Endometrial microvascular endothelial cells (primary cell): ENCODE data around the gene GALC. TPM values are rescaled to one million over a fixed set of nuclear protein-coding genes. Genes with fewer than 3 reads are reported as not detected.

ENCODE experiments used
- in situ Hi-C: cut with HindIII; loops from 2 replicates; pipeline ENCODE4 v1.10.0; 2017; ENCODE audit warnings: low sequenced_read_pairs, low pct_unique_long_range_greater_than_20kb; ENCODE audit errors: inconsistent ontology term
- total RNA-seq: library from RNA; depleted of rRNA; stranded (reverse); fragments of >200 nt; gene quantifications from one replicate; pipeline ENCODE4 v1.2.3, GENCODE V29; 2015; ENCODE audit errors: inconsistent ontology term

GALC gene
- total RNA-seq, 1 donor from 2014 or later = 16.4 TPM

DNA sequence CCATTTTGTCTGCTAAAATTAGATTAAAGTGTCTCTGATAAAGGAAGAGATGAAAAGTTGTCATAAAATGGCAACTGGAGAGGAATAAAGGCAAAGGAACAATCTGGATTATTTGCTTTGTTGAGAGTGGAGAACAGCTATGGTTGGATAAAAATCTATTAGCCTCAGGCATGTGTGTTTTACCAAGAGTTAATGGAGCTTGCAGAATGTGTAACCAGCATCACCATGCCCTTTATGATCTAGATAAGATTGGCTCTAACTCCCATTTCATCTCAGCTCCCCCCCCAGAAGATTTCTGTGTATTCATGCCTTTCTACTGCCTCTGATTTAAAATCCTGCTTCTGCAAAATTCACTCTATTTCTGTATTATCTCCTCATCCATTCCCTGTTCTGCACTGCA lies 93.8 kb downstream of the GALC start:
- in situ Hi-C loops = no loop called here

DNA sequence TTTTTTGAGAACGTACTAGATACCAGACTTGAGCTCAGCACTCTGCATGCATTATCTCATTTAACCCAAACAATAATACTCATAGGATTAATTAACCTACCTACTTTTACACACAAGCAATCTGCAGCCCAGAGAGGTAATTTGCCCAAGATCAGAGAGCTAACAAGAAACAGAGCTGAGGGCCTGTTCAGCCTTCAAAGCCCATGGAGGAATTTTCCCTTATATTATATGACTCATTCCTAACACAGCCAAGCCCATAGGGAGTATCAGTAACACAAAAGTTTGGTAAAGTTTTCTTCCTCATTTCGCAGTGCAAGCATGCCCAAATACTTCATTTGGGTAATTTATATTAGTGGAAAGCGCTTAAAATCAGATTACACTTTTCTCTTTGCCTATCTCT lies 94.7 kb downstream of the GALC start:
- in situ Hi-C loops = no loop called here

DNA sequence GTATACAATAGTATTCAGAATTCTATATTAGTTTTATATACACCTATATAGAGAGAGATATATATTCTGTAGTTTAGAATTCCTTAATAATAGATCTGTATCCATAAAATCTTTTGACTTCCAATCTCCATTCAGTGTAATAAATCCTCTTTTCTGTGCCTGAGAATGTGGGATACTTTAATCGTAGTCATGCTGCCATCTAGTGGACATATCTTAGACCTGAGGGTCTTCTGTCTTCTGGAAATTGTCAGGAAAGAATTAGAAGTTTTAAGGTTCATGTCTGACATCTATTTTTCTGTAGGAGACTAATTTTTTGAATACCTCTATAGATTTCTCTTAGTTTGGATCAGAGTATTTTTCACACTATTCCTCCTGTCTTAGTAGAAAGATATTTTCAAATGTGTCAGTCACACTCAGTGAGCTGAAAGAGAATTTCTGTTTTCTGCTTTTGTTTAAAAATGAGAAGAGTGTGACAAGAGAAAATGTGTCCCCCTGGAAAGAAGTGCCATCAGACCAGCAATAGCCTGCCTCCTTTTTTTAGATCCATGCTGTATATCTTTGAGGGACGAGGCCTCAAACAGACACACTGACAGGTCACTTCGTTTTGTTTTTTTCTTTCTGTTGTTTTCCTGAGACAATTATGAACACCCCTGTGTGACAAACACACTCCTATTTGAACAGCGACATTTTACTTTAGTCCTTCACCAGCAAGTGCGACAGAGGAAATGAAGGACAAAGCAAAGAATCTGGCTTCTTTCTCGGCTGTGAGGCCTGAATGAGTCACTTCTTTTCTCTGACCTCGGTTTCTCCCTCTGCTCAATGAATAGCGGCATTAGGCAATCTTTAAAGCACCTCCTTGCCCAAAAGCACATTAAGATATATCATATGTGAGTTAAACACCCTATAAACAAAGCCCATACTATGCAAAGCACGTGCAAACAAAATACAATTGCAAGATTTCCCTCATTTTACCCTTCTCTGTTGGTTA lies 96.3 kb downstream of the GALC start:
- in situ Hi-C loops = no loop called here

DNA sequence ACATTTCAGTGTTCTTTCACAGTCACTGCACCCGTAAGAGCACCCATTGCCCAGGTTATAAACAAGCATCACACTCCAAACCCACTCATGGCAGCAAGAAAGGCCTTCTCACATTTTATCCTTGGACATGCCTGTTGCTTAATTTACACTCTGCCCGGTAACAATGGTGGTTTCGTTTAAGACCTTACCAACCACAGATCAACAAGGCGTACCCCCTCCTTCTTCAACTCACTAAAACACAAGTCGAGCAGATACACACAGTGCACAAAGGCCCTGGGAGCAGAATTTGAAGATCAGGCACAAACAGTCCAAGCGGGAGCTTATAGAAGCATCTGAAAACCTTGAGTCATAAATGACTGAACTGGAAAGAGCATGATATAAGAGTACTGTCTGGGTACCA lies 98.1 kb downstream of the GALC start:
- in situ Hi-C loops = no loop called here

DNA sequence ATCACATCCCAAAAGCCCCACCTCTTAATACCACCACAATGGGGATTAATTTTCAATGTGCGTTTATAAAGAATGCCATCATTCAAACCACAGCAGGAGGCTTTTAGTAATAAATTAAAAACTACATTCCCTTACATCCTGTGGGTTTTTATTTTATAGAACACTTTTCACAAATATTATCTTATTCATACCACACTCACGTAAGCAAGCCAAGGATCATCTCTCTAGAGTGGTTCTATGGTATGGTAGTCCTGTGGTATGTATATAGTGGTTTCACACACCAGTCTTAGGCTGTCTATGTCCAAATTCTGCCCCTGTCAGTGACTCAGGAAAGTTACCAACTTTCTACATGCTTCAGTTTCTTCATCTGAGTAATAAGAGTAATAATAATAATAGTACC lies 100.2 kb downstream of the GALC start:
- in situ Hi-C loops = no loop called here

DNA sequence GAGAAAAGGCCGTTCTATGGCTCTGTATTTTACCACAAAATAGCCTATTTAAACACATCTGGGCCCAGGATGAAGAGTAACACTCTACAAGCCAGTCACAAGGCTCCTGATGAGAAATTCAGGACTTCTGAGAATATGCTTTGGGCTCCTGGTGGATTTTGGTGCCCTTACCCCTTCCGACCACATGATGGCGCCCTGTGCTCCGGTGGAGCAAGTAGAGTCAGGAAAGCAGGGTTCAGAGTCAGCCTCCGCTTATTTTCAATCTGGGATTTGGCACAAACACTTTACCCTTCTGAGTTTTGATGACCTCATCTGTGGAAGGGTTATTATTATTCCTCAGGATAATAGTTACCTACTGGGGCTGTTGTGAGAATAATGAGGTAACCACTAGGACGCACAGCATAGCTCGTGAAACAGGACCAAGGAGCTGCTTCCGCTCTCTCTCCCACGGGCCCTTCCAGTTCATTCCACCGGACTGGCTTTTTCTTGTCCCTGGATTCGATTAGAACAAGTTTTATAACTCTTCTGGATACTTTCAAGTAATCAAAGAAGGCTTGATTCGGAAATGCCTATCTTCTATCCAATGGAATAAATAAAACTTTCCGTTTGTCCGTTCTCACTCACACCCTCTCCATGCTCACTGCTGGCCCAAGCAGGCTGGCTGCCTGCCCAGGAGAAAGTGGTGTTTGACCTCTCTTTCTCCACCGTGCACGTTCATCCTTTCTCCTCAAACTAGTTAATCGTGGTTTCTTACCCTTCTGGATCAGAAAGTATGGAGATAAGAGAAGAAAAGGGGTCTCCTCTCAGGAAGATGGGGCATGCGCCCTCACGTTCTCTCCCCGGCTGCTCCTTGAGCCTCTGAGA lies 104.6 kb downstream of the GALC start:
- in situ Hi-C loops = no loop called here

DNA sequence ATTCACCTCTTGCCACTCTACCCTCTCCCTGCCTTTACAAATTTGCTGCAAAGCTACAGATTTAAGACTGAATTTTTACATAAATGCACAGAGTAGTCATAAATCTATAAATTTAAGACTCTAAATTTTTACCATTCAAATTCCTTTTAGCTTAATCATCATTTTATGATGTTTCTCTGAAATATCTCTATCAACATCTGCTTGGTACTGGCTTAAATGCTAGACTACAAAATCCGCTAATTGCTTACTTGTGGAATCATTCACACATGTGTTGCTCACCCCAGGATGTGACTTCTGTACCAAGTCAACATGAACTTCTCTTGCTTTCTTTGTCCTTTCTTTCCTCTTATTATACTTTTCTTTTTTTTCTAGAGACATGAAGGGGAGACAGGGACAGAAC lies 109.2 kb downstream of the GALC start:
- in situ Hi-C loops = no loop called here

Other genes with a start within 250 kb of the GALC start
- not detected for gene GPR65, start 12.0 kb upstream of the GALC start, total RNA-seq